Prostate gland (tissue), 2 donors: Measurements from ENCODE around the gene SIGLEC1.

ENCODE experiments used
- POLR2AphosphoS5 ChIP-seq: sonication (generic); formaldehyde crosslinking; IDR thresholded peaks from one replicate; pipeline ENCODE4 v1.6.1; 2017; ENCODE audit warnings: antibody characterized with exemption
- TF ChIP-seq, protein P1 (sequence below), 4 experiments: fragments of 200-600 bp in 2 of 4; fragments of 450-650 bp in 2 of 4; sonication (generic) in 2 of 4; IDR thresholded peaks; 1 replicate in 3 of 4; 2 replicates in 1 of 4; pipeline ENCODE4 v1.5.1; 2016 to 2019; ENCODE audit warnings: antibody characterized with exemption in 4 of 4, mild to moderate bottlenecking in 2 of 4, moderate library complexity in 2 of 4

GRCh38 chr20:3692706-3693294 is 19.6 kb downstream of the SIGLEC1 start:
- TF ChIP-seq, protein P1, sequence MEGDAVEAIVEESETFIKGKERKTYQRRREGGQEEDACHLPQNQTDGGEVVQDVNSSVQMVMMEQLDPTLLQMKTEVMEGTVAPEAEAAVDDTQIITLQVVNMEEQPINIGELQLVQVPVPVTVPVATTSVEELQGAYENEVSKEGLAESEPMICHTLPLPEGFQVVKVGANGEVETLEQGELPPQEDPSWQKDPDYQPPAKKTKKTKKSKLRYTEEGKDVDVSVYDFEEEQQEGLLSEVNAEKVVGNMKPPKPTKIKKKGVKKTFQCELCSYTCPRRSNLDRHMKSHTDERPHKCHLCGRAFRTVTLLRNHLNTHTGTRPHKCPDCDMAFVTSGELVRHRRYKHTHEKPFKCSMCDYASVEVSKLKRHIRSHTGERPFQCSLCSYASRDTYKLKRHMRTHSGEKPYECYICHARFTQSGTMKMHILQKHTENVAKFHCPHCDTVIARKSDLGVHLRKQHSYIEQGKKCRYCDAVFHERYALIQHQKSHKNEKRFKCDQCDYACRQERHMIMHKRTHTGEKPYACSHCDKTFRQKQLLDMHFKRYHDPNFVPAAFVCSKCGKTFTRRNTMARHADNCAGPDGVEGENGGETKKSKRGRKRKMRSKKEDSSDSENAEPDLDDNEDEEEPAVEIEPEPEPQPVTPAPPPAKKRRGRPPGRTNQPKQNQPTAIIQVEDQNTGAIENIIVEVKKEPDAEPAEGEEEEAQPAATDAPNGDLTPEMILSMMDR (IDR thresholded peaks at IDR 0.05) = no peak
- TF ChIP-seq POLR2AphosphoS5 = no peak
